ENCODE results near the gene PRRX2. TPM values are rescaled to one million over a fixed set of nuclear protein-coding genes. Genes with fewer than 3 reads are reported as not detected.
"Not testable (repeated sequence)": the region's sequence is repeated elsewhere in the genome, so short reads cannot be mapped to it uniquely, and the experiment has no call there.

PRRX2 gene
- total RNA-seq, 1 donor from 2014 or later, result 4.4 TPM

- intact Hi-C loops (cut with DNase I), result no loop called here
- no peak for DNase-seq (ENCODE audit: low spot score)
Observed at GRCh38 chr9:129649726-129650679, 15.4 kb upstream of the PRRX2 start.

- DNase-seq (ENCODE audit: low spot score), result no peak
- intact Hi-C loops (cut with DNase I), result no loop called here
Observed at GRCh38 chr9:129650680-129651235, 14.7 kb upstream of the PRRX2 start.

- DNase-seq (ENCODE audit: low spot score), result no peak
- intact Hi-C loops (cut with DNase I), result no loop called here
Observed at GRCh38 chr9:129653823-129654553, 11.5 kb upstream of the PRRX2 start.

GRCh38 chr9:129654554-129655040 lies 10.8 kb upstream of the PRRX2 start:
- intact Hi-C loops (cut with DNase I), result no loop called here
- no peak for DNase-seq (ENCODE audit: low spot score)

GRCh38 chr9:129655154-129655553 lies 10.3 kb upstream of the PRRX2 start:
- intact Hi-C loops (cut with DNase I), result no loop called here
- no peak for DNase-seq (ENCODE audit: low spot score)

GRCh38 chr9:129655696-129656095 lies 9.8 kb upstream of the PRRX2 start:
- intact Hi-C loops (cut with DNase I), result no loop called here

GRCh38 chr9:129656795-129657390 lies 8.6 kb upstream of the PRRX2 start:
- no peak for DNase-seq (ENCODE audit: low spot score)
- intact Hi-C loops (cut with DNase I), result no loop called here

More at GRCh38 chr9:129655696-129656095, 9.8 kb upstream of the PRRX2 start:
- DNase-seq (ENCODE audit: low spot score), result no peak

- no peak for DNase-seq (ENCODE audit: low spot score)
- intact Hi-C loops (cut with DNase I), result no loop called here
Observed at GRCh38 chr9:129661029-129661428, 4.4 kb upstream of the PRRX2 start.

- intact Hi-C loops (cut with DNase I); DNase-seq (ENCODE audit: low spot score): not testable (repeated sequence)
Observed at GRCh38 chr9:129662239-129662638, 3.2 kb upstream of the PRRX2 start.

- intact Hi-C loops (cut with DNase I), result no loop called here
- no peak for DNase-seq (ENCODE audit: low spot score)
Observed at GRCh38 chr9:129664746-129665388, 580 bp upstream of the PRRX2 start.

- intact Hi-C loops (cut with DNase I), result no loop called here
- DNase-seq (ENCODE audit: low spot score), result no peak
Observed at GRCh38 chr9:129665814-129666520, 520 bp downstream of the PRRX2 start.

- no peak for DNase-seq (ENCODE audit: low spot score)
- intact Hi-C loops (cut with DNase I), result no loop called here
Observed at GRCh38 chr9:129666575-129666974, 1.1 kb downstream of the PRRX2 start.

- DNase-seq (ENCODE audit: low spot score), result no peak
- intact Hi-C loops (cut with DNase I), result no loop called here
Observed at GRCh38 chr9:129667378-129667777, 1.9 kb downstream of the PRRX2 start.

- no peak for DNase-seq (ENCODE audit: low spot score)
- intact Hi-C loops (cut with DNase I), result no loop called here
Observed at GRCh38 chr9:129667850-129668249, 2.4 kb downstream of the PRRX2 start.

- DNase-seq (ENCODE audit: low spot score), result no peak
- intact Hi-C loops (cut with DNase I), result no loop called here
Observed at GRCh38 chr9:129669141-129669718, 3.8 kb downstream of the PRRX2 start.

- DNase-seq (ENCODE audit: low spot score), result no peak
- intact Hi-C loops (cut with DNase I), result no loop called here
Observed at GRCh38 chr9:129669946-129670345, 4.5 kb downstream of the PRRX2 start.

GRCh38 chr9:129671065-129671464 lies 5.6 kb downstream of the PRRX2 start:
- DNase-seq (ENCODE audit: low spot score), result no peak
- intact Hi-C loops (cut with DNase I), result no loop called here

GRCh38 chr9:129671519-129671918 lies 6.1 kb downstream of the PRRX2 start:
- DNase-seq (ENCODE audit: low spot score), result no peak
- intact Hi-C loops (cut with DNase I), result no loop called here

Measured in cardiac septum (tissue), 1 donor.